ENCODE measurements around the gene FKBP1B. TPM values are rescaled to one million over a fixed set of nuclear protein-coding genes. Genes with fewer than 3 reads are reported as not detected.

FKBP1B gene
- total RNA-seq, 1 experiment from 2014 or later = 3.7 TPM

GRCh38 chr2:24015562-24016375, 33.8 kb upstream of the FKBP1B start:
- no peak overlapping the region for H3K4me3 ChIP-seq (ENCODE audit: low read depth, low read length, poor library complexity, severe bottlenecking)
- no peaks in the 10 kb centered on the region for H3K36me3 ChIP-seq (ENCODE audit: insufficient read depth, low read length, poor library complexity, severe bottlenecking)
- intact Hi-C loops (cut with micrococcal nuclease; ENCODE audit: unreplicated experiment) = no loop called here
- DNase-seq (ENCODE audit: low spot score) = no peak
- no peaks in the 10 kb centered on the region for H3K27me3 ChIP-seq (replicated peaks; ENCODE audit: insufficient read depth, low read depth, low read length, poor library complexity)
- ChIA-PET POLR2A (ENCODE audit: low non-redundant PET) (no interaction called here), CTCF (no interaction called here)
- TF ChIP-seq EZH2 (IDR thresholded peaks at IDR 0.05; ENCODE audit: borderline replicate concordance, low read depth, low read length, poor library complexity, severe bottlenecking) = no peak
- TF ChIP-seq, protein P1, sequence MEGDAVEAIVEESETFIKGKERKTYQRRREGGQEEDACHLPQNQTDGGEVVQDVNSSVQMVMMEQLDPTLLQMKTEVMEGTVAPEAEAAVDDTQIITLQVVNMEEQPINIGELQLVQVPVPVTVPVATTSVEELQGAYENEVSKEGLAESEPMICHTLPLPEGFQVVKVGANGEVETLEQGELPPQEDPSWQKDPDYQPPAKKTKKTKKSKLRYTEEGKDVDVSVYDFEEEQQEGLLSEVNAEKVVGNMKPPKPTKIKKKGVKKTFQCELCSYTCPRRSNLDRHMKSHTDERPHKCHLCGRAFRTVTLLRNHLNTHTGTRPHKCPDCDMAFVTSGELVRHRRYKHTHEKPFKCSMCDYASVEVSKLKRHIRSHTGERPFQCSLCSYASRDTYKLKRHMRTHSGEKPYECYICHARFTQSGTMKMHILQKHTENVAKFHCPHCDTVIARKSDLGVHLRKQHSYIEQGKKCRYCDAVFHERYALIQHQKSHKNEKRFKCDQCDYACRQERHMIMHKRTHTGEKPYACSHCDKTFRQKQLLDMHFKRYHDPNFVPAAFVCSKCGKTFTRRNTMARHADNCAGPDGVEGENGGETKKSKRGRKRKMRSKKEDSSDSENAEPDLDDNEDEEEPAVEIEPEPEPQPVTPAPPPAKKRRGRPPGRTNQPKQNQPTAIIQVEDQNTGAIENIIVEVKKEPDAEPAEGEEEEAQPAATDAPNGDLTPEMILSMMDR (conservative IDR thresholded peaks at IDR 0.05; ENCODE audit: low read depth, low read length) = no peak
- H3K27ac ChIP-seq (ENCODE audit: low read depth, low read length, poor library complexity, severe bottlenecking) = no peak overlapping the region
- H3K9me3 ChIP-seq (ENCODE audit: low read depth, low read length, poor library complexity, severe bottlenecking) = no peaks in the 10 kb centered on the region
- BruUV-seq (replicated peaks) = no TSS peak
- H3K4me1 ChIP-seq (ENCODE audit: insufficient read depth, low read length, poor library complexity, severe bottlenecking) = no peaks in the 10 kb centered on the region

- Histone ChIP-seq H3K27ac (ENCODE audit: low read depth, low read length, poor library complexity, severe bottlenecking) (no peak overlapping the region), H3K4me3 (ENCODE audit: low read depth, low read length, poor library complexity, severe bottlenecking) (no peak overlapping the region), H3K9me3 (ENCODE audit: low read depth, low read length, poor library complexity, severe bottlenecking) (no peaks in the 10 kb centered on the region), H3K36me3 (ENCODE audit: insufficient read depth, low read length, poor library complexity, severe bottlenecking) (no peaks in the 10 kb centered on the region), H3K27me3 (replicated peaks; ENCODE audit: insufficient read depth, low read depth, low read length, poor library complexity) (no peaks in the 10 kb centered on the region), H3K4me1 (ENCODE audit: insufficient read depth, low read length, poor library complexity, severe bottlenecking) (no peaks in the 10 kb centered on the region)
- intact Hi-C loops (cut with micrococcal nuclease; ENCODE audit: unreplicated experiment) = no loop called here
- no TSS peak for BruUV-seq (replicated peaks)
- DNase-seq (ENCODE audit: low spot score) = no peak
- TF ChIP-seq, protein P1 (conservative IDR thresholded peaks at IDR 0.05; ENCODE audit: low read depth, low read length) = no peak
- ChIA-PET POLR2A (ENCODE audit: low non-redundant PET) (no interaction called here), CTCF (no interaction called here)
Measured at GRCh38 chr2:24016376-24016761, 33.2 kb upstream of the FKBP1B start.

DNA sequence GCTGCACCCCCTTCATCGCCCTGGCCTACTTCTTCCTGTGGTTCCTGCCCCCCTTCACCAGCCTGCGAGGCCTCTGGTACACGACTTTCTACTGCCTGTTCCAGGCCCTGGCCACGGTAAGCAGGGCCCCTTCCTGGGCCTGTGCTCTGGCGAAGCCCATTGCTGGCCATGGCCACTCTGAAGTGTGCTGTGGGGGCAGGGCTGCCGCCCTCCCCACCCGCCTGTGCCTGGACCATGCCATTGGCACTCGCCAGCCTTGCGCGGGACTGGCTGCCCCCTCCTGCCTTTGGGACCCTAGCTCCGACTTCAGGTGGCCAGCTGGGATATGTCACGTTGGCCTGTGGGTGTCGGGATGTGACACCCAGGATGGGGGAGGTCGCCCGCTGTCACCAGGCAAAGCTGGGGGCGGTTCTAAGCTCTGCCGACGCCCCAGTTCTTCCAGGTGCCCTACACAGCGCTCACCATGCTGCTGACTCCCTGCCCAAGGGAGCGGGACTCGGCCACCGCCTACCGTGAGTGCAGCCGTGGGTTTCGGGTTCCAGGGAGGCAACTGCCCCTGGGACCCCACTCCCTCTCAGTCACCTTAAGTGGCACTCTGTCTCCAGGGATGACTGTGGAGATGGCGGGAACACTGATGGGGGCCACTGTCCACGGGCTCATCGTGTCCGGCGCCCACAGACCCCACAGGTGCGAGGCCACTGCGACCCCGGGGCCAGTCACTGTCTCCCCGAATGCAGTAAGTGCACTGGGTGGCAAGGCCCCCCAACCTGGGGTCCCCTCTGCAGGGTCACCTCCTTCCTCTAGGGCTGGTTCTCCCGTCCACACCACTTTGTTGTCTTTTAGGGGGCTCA, 32.5 kb upstream of the FKBP1B start:
- POLR2A ChIA-PET (ENCODE audit: low non-redundant PET) = no interaction called here
- DNase-seq (ENCODE audit: low spot score) = no peak
- H3K4me1 ChIP-seq (ENCODE audit: insufficient read depth, low read length, poor library complexity, severe bottlenecking) = no peaks in the 10 kb centered on the region
- no peak overlapping the region for H3K4me3 ChIP-seq (ENCODE audit: low read depth, low read length, poor library complexity, severe bottlenecking)
- TF ChIP-seq, protein P1 (conservative IDR thresholded peaks at IDR 0.05; ENCODE audit: low read depth, low read length) = no peak
- TF ChIP-seq EZH2 (IDR thresholded peaks at IDR 0.05; ENCODE audit: borderline replicate concordance, low read depth, low read length, poor library complexity, severe bottlenecking) = no peak
- H3K36me3 ChIP-seq (ENCODE audit: insufficient read depth, low read length, poor library complexity, severe bottlenecking) = no peaks in the 10 kb centered on the region
- no TSS peak for BruUV-seq (replicated peaks)
- no peaks in the 10 kb centered on the region for H3K9me3 ChIP-seq (ENCODE audit: low read depth, low read length, poor library complexity, severe bottlenecking)
- intact Hi-C loops (cut with micrococcal nuclease; ENCODE audit: unreplicated experiment) = no loop called here
- H3K27ac ChIP-seq (ENCODE audit: low read depth, low read length, poor library complexity, severe bottlenecking) = no peak overlapping the region
- H3K27me3 ChIP-seq (replicated peaks; ENCODE audit: insufficient read depth, low read depth, low read length, poor library complexity) = no peaks in the 10 kb centered on the region
- CTCF ChIA-PET = no interaction called here

All from A673 (cell line).